ENCODE measurements around the gene SCNN1A. TPM values are rescaled to one million over a fixed set of nuclear protein-coding genes. Genes with fewer than 3 reads are reported as not detected.
A peak's percentile ranks its signal among the peaks of the same experiment; 100 is the strongest.

The SCNN1A gene
- total RNA-seq, 1 experiment from 2014 or later: 1.7 TPM

DNA sequence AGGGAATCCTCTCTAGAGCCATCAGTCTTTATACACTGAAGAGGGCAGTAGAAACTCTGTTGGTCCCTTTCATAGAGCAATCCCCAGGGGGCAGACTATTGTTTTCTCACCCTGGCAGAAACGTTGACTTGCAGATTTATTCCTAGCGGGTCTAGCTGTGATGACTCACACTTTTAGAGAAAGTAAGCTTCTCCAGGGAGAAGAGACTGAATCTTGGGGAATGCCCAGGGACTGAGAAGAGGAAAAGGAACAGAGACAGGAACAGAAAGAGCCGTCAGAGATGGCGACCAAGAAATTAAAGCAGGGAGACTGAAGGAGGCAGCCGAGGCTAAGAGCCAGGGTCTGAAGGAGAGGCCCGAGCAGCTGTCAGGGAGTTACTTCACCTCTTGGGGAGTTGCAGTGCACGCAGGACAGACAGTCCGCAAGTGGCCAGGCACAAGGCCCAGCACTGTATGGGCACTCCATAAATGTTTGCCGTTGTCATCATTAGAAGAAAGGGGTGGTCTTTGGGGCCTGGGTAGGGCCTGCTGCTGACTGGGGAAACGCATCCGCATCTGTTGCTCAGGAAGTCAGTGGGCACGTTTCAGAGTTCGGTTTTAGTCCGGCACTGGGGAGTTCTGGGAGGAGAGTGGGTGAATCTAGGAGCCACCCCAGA, 51.9 kb downstream of the SCNN1A start:
- DNase-seq (ENCODE audit: extremely low read depth, low read depth): peak; percentile 79

DNA sequence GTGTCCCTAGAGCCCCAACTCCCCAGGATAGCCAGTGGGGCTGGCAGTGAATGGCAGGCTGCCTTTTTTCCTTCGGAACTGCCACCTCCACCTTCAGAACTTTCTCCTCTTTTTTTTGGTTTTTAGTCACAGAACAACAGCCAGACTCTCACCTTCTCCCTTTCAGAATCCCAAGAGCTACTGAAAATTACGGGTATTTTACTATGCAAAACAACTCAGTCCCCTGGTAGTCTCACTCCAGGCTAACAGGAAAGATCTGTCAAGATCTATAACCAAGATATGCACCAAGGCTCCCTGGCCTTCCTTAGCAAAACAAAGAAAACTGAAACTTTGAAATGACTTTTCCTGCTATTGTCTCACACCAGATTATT, 52.4 kb downstream of the SCNN1A start:
- no peak for DNase-seq (ENCODE audit: extremely low read depth, low read depth)

DNA sequence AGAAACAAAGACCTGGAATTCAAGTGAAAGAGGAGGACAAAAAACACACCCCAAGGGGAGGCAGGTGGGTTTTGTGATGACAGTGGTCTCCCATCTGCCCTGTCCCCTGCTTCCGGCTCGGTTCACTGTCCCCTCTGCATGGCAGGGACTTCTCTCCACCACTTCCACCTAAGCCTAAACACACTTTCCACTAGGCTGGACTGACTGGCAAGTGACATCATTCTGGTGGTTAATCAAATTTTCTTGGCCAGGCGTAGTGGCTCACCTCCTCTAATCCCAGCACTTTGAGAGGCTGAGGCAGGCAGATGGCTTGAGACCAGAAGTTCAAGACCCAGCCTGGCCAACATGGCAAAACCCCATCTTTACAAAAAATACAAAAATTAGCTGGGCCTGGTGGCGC, 53.0 kb downstream of the SCNN1A start:
- DNase-seq (ENCODE audit: extremely low read depth, low read depth): no peak

DNA sequence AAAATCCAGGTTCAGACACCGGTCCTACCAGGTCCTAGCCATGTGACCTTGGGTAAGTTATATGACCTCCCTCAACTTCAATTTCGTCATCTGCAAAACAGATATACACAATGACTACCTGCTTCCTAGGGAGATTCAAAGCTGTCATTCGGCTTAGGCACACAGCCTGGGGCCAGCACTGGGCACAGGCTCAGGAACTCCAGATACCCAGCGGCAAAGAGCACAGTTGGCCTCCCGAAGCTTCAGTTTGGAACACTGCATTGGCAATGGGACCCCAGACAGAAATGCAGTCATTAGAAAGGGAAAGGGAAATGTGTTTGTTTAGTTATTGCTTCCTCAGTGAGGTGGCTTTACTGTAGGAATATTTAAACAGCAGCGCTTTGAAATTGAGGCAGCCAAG, 53.5 kb downstream of the SCNN1A start:
- DNase-seq (ENCODE audit: extremely low read depth, low read depth): no peak

DNA sequence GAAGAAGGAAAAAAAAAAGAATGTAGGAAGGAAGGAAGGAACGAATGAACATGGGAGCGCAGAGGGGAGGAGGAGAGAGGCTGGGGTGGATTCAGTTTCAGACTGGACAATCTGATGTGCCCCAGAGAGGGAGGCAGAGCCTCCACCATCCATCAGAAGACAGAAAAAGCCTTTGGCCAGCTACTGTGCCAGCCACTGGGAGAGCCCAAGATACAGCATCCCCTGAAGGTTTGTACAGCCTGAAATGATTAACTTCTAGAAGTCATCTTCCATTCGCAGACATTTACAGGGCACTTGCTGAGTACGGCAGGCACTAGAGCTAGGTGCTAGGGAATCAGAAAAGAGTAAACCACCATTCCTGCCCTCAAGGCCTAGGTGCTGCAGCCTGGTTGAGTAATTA, 55.9 kb downstream of the SCNN1A start:
- DNase-seq (ENCODE audit: extremely low read depth, low read depth): no peak

DNA sequence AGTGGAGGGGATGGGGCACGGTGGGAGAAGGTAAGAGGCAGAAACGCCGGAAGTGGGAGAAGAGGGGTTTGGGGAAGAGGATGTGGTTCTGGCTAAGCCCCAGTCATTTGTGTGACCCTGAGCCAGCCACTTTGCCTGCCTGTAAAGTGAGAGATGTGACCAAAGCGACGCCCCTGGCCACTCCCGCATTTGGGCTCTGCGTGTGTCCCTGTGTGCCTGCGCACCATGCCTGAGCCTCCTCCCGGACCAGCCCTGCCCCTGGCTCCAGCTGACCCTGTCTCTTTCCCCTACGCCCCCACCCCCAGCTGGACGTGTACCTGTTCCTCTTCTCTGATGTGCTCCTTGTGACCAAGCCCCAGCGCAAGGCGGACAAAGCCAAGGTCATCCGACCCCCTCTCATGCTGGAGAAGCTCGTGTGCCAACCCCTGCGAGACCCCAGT, 56.9 kb downstream of the SCNN1A start:
- DNase-seq (ENCODE audit: extremely low read depth, low read depth): no peak

DNA sequence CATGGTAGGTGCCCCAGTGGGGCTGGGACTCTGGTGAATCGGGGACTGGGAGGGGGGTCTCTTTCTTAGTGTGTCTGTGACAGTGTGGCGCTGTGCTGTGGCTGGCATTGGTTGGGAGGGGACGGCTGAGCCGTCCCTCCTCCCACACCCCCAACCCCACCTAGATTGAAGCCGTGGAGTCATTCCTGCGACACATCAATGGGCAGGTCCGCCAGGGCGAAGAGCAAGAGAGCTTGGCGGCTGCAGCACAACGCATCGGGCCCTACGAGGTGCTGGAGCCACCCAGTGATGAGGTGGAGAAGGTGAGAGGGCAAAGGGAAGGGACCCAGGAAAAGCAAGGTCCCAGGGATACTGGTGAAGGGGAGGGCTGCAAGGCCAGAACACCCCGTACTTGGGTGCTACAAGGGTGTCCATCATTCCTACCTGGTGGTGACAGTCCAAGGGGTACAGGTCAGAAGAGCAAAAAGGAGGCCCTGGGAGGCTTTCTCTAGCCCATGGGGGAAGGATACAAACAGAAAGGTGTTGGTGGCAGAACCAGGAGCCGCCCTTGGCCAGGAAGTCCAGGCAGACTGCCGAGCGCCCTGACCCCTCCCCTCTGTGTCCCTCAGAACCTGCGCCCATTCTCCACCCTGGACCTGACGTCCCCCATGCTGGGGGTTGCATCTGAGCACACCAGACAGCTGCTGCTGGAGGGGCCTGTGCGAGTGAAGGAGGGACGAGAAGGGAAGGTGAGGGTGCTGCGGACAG, 57.5 kb downstream of the SCNN1A start:
- DNase-seq (ENCODE audit: extremely low read depth, low read depth): no peak

DNA sequence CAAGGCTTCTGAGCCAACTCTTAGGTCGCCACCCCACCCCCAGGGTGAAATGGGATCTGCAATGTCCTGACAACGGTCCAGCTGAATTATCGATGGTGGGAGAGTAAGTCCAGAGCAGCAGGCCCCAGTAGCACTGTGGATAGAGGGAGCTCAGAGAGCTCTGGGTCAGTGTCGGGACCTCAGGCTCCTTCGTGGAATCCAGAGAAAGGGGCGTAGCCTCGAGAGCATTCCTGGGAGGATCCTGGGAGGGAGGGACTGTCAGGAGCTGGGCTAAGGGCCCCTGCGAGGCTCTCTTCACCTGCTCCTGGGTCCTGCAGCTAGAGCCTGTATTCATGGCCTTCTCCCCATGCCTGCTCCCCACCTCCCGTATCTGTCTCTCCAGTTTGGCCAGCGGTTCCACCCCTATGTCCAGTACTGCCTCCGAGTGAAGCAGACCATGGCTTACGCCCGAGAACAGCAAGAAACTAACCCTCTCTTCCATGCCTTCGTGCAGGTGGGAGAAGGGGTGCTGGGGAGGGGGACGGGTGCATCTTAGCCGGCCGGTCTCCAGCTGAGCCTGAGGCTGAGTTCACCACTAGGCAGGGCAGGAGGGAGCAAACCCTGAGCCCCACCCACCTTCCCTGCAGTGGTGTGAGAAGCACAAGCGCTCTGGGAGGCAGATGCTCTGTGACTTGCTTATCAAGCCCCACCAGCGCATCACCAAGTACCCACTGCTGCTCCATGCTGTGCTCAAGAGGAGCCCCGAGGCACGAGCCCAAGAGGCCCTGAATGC, 58.3 kb downstream of the SCNN1A start:
- DNase-seq (ENCODE audit: extremely low read depth, low read depth): no peak

DNA sequence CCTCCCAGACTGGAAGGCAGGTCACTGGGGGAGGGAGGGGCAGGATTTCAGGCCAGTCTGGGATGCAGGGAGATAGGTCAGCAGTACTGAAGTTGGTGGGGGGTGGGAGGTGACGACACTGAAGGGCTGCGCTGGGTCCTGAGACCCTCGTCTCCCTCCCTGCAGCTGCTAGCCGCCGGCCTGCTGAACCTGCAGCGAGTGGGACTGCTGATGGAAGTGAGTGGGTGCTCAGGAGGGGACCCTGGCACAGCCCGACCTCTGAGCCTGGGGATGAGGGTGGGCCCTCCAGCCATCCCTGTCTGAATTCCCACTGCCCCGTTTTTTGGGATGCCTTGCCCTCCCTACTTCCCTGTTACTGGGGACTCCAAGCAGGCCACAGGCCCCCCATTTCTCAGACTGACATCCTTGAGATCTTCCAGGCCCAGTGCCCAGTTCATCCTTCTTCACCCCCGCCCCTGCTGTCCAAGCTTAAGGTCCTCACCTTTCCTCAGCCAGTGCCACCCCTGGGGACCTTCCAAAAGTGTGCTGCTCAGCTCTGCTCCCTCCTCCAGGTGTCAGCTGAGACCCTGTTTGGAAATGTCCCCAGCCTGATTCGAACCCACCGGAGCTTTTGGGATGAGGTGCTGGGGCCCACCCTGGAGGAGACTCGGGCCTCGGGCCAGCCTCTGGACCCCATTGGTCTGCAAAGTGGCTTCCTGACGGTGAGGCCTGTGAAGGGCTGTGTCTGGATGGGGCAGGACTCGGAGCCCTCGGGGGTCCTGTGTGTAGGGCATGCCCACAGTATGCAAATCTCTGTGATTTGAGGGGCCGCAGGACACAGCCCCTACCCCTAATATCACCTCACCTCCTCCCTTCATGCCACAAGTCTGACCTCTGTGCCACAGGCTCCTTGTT, 59.4 kb downstream of the SCNN1A start:
- DNase-seq (ENCODE audit: extremely low read depth, low read depth): no peak

DNA sequence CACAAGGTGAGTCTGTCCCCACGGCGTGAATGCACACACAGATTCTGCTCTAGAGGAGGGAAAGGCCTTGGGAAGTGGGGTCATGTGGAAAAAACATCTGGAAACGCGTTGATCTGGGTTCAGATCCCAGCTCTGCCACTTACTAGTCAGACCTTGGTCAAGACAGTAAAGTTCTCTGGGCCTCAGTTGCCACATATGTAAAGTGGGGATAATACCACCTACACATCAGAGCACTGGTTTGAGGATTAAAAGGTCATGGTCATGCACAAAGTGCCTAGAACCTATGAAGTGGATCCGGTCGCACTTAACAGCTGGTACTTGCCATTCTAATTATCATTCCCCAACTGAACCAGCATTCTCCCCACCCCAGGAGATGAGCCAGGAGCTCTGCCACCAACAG, 60.2 kb downstream of the SCNN1A start:
- no peak for DNase-seq (ENCODE audit: extremely low read depth, low read depth)

DNA sequence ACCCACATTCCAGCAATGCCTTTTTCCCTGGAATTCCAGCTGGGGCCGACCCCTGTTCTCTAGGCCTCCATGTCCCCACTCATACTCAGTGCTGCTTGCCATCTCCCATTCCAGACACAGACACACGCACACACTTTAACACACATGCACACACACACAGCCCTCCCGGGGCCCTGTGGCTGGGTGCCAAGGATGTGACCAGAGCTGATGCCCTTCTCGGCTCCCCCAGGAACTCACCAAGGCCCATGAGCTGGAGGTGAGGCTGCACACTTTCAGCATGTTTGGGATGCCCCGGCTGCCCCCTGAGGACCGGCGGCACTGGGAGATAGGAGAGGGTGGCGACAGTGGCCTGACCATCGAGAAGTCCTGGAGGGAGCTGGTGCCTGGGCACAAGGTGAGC, 60.6 kb downstream of the SCNN1A start:
- no peak for DNase-seq (ENCODE audit: extremely low read depth, low read depth)

DNA sequence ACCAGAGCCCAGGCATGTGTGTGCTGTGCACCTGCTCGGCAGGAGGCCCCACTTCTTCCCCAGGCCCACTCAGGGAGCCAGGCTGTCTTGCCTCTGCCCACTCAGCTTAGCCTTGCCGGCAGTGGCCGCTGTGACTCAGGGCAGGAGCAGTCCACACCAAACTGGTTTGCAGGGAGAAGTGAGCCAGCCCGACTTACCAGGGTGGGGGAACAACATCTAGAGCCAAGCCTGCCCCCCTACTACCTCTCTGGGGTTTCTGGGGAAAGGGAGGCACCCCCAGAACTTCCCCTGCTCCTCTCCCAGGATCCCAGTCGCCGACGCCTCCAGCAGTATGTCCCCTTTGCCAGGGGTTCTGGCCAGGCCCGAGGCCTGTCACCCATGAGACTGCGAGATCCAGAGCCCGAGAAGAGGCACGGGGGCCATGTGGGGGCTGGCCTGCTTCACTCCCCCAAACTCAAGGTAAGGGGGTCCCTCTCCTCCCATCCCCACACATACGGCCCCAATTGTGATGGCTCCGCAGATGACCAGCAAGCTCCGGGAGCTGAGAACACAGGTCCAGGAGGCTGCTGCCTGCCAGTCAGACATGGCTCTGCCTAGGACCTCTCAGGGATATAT, 61.9 kb downstream of the SCNN1A start:
- no peak for DNase-seq (ENCODE audit: extremely low read depth, low read depth)

DNA sequence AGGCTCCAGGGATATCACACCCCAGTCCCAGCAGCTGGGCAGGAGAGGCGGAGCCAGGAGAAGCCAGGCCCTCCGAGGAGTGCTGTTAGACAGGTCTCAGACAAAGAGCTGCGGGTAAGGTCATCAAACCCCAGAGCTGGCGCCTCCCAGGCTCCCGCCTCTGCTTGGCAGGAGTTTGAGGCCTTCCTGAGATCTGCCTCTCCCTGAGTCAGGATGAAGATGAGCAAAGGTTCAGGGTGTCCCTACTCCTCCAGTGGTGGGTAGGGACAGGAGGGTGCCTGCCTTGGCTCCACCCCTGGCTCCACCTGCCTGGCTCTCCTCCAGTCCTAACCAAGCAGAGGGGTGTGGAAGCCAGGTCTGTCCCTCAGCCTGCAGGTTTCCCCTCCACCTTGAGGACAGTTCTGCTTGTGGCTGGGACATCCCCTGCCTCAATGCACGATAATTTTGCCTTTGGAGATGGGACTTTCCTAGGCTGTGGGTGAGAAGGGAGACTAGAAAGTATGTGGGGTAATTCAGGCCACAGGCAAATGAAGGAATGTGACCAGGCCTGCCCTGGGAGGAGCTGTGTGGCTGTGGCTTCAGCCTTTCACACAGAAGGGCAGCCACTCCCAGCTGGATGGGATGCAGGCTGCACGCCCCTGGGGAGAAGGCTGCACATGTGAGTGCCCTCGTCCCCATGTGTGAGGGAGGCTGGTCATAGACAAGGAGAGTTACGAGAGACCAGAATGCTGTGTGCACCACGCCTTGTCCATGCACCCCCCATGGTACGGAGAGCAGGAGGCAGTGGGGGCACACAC, 62.6 kb downstream of the SCNN1A start:
- DNase-seq (ENCODE audit: extremely low read depth, low read depth): no peak

DNA sequence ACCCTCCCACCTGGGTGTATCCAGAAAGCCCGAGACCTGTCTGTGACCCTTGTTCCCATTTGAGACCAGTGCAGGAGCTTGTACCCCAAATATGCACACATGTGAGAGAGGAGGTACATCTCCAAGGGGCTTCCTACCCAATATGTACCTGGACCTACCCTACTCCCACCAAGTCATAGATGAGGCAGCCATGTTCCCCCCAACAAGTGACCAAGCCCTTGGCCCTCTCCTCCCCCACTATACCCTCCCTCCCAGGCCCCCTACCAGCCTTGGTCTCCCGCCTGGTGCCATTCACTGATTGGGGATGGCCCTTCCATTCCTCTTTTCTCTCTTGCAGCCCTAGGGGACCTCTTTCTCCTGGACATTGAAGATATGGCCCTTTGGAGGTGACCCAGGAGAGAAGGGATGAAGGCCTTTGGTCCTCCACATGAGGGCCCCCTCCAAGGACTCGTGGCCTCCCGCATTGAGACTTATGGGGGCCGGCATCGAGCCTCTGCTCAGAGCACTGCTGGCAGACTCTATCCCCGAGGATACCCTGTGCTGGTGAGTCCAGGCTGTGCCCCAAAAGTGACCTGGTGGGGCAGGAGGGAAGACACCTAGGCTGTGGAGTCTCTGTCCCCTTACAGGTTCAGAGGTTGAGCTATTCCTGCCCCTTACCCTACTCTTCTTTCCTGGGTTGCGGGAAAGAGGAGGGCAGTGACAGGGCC, 63.4 kb downstream of the SCNN1A start:
- no peak for DNase-seq (ENCODE audit: extremely low read depth, low read depth)

DNA sequence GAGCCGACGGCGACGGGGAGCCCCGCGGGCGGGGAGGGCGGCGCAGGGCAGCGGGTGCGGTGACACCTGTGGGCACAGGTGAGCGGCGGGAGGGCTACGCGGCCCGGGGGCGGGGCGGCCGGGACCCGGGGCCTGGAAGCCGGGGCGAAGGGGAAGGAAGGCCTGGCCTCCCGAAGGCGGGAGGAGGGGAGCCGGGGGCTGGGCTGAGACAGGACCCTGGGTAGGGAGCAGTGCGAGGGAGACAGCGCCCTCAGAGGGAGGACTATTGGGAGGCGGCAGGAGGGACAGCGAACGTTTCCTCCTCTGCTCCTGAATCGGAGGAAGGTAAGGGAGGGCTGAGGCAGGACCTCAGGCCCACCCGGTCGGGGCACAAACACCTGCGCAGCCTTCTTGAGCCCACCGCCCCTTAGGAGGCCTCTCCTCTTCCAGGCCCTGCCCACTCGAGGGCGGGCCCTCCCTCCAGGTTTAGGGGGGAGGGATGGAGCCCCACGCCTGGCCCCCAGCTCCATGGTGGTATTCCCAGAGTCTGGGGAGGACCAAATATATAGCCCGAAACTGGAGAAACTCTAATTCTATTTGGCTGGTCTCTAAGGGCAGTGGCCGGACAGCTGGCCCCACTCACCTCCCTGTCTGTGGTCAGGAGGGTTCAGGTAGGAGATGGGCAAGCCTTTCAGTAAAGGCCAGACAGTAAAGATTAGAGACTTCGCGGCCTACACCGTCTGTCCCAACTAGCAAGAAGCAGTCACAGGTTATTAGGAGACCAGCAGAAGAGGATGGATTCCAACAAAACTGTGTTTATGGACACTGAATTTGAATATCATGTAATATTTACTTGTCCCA, 64.4 kb downstream of the SCNN1A start:
- DNase-seq (ENCODE audit: extremely low read depth, low read depth): no peak

DNA sequence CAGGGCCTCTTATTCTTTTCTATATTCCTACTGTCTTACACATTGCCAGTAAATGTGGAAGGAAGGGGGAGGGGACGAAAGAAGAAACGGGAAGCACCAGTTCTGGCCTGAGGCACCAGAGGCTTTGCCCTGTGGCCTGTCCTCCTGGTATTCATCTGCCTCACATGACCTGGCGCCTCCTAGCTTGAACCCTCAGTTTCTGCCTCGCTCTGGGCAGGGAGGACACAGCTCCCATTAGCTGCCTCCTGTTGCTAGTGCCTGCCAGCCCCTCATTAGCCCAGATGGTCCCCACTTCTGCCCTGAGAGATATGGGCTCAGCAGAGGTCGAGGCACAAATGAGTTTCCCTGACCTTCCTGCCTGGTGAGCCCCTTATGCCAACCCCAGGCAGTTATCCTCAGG, 67.8 kb downstream of the SCNN1A start:
- no peak for DNase-seq (ENCODE audit: extremely low read depth, low read depth)

DNA sequence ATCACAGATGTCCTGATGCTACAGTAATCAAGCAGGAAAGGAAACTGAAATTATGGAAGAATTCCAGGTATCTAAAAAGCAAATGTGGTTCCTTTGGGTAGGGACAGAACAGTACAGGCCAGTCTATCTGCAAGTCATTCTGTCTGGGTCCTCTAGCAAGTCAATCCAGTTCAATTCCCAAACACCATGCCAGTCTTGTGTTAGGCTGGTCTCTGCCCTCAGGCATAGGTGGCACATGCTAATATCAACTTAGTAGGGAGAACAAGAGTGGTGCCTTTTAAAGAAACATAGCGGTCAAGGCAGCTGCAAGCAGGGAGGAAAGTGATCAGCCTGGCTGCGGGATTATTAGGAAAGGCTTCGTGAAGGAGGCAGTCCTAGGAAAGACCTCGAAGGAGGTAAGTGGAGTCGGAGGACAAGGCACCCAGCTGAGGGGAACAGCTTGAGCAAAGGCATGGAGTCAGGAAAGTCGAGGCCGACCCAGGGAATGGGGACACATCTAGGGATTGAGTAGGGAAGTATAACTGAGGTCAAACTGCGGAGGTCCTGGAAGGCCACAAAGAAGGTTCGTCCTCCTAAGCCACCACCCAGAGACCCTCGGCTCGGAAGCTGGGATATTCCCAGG, 68.7 kb downstream of the SCNN1A start:
- DNase-seq (ENCODE audit: extremely low read depth, low read depth): no peak

DNA sequence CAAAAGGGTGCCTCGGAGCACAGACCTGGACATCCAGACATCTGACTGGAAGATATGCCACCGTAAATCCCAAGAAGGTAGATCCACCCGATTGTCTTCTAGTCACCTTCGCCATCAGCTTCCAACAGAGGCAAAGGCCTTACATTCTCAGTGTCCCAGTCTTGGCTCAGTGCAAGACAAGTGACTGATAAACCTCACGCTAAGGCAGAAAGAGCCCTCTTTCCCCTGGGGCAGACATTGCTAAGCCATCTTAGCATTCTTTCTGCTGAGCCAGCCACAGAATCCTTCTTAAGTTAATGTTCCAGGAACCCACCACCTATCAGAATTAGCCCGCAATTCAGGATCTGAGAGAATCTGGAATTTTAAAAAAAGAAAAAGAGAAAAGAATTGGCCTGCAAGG, 69.2 kb downstream of the SCNN1A start:
- no peak for DNase-seq (ENCODE audit: extremely low read depth, low read depth)
